Skeletal muscle satellite cell (primary cell): Measurements from ENCODE around the gene DDX47.

ENCODE experiments used
- H3K27me3 ChIP-seq: 2 replicates; pipeline ENCODE4 v1.7.0; 2013; ENCODE audit warnings: low read length; ENCODE audit not compliant: control insufficient read depth, insufficient read depth
- H3K36me3 ChIP-seq: 2 replicates; pipeline ENCODE4 v1.7.0; 2013; ENCODE audit warnings: mild to moderate bottlenecking, control low read depth, low read length; ENCODE audit not compliant: insufficient read depth
- H3K4me1 ChIP-seq: 2 replicates; pipeline ENCODE4 v1.7.0; 2013; ENCODE audit warnings: low read length; ENCODE audit not compliant: control insufficient read depth, insufficient read depth
- H3K4me2 ChIP-seq: 2 replicates; pipeline ENCODE4 v1.7.0; 2013; ENCODE audit warnings: mild to moderate bottlenecking, low read length
- H3K4me3 ChIP-seq: 2 replicates; pipeline ENCODE4 v1.7.0; 2013; ENCODE audit warnings: low read length
- H3K9ac ChIP-seq: 2 replicates; pipeline ENCODE4 v1.7.0; 2013; ENCODE audit warnings: mild to moderate bottlenecking, low read depth, low read length, moderate library complexity
- H3K9me3 ChIP-seq: replicated peaks from 2 replicates; pipeline ENCODE4 v1.7.0; 2013; ENCODE audit warnings: mild to moderate bottlenecking, control low read depth, low read length

DDX47 gene

GRCh38 chr12:12786706-12787601 lies 26.2 kb upstream of the DDX47 start:
- Histone ChIP-seq H3K4me1 (peaks cover 23% of the 10 kb centered on the region), H3K4me3 (peak overlapping the region; percentile 80), H3K4me2 (peak overlapping the region; percentile 85), H3K27me3 (no peaks in the 10 kb centered on the region), H3K9ac (peak overlapping the region; percentile 78), H3K9me3 (no peaks in the 10 kb centered on the region), H3K36me3 (no peaks in the 10 kb centered on the region)

DNA sequence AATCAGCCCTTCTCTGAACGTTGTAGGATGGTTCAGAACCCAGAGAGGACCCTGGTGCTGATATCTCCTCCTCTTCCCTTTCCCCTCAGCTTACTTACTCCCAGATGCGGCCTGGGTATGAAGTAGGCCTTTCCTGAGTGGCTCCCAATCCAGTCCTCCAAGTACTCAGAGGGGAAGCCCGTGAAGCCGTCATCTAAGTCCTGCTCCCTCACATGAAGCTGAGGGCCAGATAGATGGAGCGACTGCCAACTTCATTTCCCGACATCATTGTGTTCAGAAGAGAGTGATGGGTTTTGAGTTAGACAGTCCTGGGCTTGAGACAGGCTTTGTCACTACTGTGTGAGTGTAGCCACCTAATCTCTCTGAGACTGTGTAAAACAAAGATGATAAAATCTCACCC lies 25.0 kb upstream of the DDX47 start:
- no peaks in the 10 kb centered on the region for H3K36me3 ChIP-seq
- no peak overlapping the region for H3K4me3 ChIP-seq
- no peaks in the 10 kb centered on the region for H3K9me3 ChIP-seq
- peaks cover 23% of the 10 kb centered on the region for H3K4me1 ChIP-seq
- no peaks in the 10 kb centered on the region for H3K27me3 ChIP-seq
- peak overlapping the region; percentile 78 for H3K9ac ChIP-seq
- H3K4me2 ChIP-seq = no peak overlapping the region

DNA sequence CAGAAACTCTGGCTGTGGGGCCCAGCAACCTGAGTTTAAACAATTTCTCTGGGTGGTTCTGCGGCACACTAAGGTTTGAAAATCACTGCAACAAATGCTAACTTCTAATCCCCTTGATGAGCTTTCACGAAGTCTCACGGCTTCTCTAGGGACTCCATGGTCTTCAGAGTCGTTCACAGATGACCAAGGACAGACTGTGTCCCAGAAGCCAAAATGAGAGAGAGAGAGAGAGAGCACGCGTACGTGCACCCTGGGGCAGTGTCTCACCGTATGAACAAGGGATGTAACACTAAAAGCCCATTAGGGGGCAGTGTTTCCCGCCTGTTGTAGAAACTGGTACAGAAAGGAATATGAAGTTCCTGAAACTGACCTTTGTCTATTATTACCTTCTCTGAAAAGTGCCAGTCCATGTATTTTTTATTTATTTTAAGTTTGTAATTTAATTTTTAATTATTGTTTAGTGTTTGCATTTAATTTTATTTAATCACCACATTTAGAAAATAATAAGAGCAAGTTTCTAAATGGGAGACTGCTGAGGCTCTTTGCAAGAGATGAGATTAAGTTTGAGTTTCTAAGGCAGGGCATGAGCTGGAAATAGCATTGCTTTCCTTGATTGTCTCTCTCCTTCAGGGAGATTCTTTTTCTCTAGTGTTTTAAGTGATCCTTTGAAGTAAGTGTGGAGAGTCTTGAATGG lies 24.3 kb upstream of the DDX47 start:
- Histone ChIP-seq H3K9me3 (no peaks in the 10 kb centered on the region), H3K4me2 (no peak overlapping the region), H3K27me3 (no peaks in the 10 kb centered on the region), H3K36me3 (no peaks in the 10 kb centered on the region), H3K9ac (peak overlapping the region; percentile 78), H3K4me3 (no peak overlapping the region), H3K4me1 (peaks cover 23% of the 10 kb centered on the region)

GRCh38 chr12:12790956-12791355 lies 22.2 kb upstream of the DDX47 start:
- Histone ChIP-seq H3K36me3 (no peaks in the 10 kb centered on the region), H3K9ac (no peak overlapping the region), H3K9me3 (no peaks in the 10 kb centered on the region), H3K4me2 (no peak overlapping the region), H3K27me3 (no peaks in the 10 kb centered on the region), H3K4me1 (peaks cover 22% of the 10 kb centered on the region), H3K4me3 (no peak overlapping the region)

DNA sequence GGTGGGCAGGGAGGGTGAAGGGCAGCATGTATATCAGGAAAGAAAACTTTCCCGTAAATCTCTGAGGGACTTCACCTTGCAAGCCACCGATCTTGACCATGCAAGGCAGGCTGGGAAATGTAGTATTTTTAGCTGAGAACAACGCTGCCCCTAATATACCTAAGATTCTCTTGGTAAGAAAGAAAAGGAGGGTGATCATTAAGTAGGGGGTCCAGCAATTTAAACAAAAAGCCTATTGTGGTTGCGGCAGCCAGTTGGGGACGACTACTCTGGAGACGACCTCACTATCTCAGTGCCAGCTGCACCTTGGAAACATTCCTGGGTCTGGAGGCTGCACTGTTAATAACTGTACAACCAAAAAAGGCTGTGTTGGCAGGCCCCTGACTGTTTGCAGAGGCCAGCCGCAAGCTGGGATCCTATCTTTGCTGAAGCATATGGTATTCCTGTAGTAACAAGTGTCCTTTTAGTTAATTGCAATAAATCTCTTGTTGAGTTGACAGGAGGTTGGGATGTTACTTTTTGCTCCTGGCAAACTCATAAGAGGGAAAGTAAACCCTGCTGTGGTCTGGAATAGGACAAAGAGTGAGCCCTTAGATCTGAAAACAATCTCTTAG lies 21.3 kb upstream of the DDX47 start:
- no peaks in the 10 kb centered on the region for H3K9me3 ChIP-seq
- no peak overlapping the region for H3K9ac ChIP-seq
- H3K36me3 ChIP-seq = no peaks in the 10 kb centered on the region
- no peaks in the 10 kb centered on the region for H3K27me3 ChIP-seq
- peaks cover 13% of the 10 kb centered on the region for H3K4me1 ChIP-seq
- no peak overlapping the region for H3K4me3 ChIP-seq
- H3K4me2 ChIP-seq = peak overlapping the region; percentile 44

GRCh38 chr12:12792421-12792820 lies 20.7 kb upstream of the DDX47 start:
- Histone ChIP-seq H3K4me2 (no peak overlapping the region), H3K27me3 (no peaks in the 10 kb centered on the region), H3K4me1 (peaks cover 8% of the 10 kb centered on the region), H3K4me3 (no peak overlapping the region), H3K9ac (no peak overlapping the region), H3K9me3 (no peaks in the 10 kb centered on the region), H3K36me3 (no peaks in the 10 kb centered on the region)

DNA sequence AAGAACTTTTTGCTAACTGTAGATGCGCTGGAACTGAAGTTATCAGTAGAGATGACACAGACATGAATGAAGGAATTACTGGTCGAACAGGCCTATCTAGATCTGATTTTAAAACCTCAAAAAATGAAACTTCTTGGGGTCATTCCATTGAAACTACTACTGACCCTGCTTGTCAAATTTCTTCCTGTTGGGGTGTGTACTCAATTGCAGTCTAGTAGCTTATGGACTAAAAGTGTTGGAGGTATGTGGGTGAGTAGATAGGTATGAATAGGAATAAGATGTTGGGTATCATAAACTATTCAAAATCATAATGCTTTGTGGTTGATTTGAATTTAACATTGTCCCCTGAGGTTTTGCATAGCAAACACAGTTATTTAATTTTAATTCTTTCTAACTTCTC lies 18.5 kb upstream of the DDX47 start:
- Histone ChIP-seq H3K9me3 (no peaks in the 10 kb centered on the region), H3K4me1 (no peaks in the 10 kb centered on the region)

GRCh38 chr12:12796171-12796570 lies 17.0 kb upstream of the DDX47 start:
- no peak overlapping the region for H3K9ac ChIP-seq
- no peaks in the 10 kb centered on the region for H3K9me3 ChIP-seq
- no peak overlapping the region for H3K4me2 ChIP-seq
- H3K36me3 ChIP-seq = no peaks in the 10 kb centered on the region
- H3K27me3 ChIP-seq = no peaks in the 10 kb centered on the region
- no peaks in the 10 kb centered on the region for H3K4me1 ChIP-seq
- no peak overlapping the region for H3K4me3 ChIP-seq

More for the DNA sequence above, 18.5 kb upstream of the DDX47 start:
- Histone ChIP-seq H3K4me3 (no peak overlapping the region), H3K9ac (no peak overlapping the region), H3K36me3 (no peaks in the 10 kb centered on the region), H3K27me3 (no peaks in the 10 kb centered on the region), H3K4me2 (no peak overlapping the region)

DNA sequence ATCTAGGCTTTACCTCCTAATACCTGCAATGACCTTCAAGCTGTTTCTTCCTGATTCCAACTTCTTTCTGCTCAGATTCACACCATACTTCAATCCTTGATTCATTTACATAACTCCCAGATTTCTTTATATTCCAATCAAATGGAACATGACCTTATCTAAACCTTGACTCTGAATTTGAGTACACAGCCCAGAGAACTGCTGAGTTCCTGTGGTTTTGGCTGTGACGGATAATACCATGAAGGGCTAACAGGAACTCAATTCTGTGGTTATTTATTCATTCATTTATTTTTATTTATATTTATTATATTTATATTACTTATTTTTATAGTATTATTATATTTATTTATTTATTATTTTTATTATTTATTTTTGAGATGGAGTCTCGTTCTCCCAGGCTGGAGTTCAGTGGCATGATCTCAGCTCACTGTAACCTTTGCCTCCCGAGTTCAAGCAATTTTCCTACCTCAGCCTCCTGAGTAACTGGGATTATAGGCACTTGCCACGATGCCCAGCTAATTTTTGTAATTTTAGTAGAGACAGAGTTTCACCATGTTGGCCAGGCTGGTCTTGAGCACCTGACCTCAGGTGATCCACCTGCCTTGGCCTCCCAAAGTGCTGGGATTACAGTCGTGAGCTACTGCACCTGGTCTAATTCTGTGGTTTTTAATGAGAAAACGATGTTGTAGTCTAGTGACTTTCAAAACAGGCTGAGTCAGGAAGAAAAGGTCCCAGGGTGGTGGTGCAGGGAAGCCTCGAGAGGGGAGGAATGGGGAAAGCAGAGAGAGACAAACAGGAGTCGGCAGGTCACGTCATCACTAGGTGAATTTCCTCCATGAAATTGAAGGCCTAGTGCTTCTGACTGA lies 16.0 kb upstream of the DDX47 start:
- no peaks in the 10 kb centered on the region for H3K36me3 ChIP-seq
- no peaks in the 10 kb centered on the region for H3K9me3 ChIP-seq
- H3K4me3 ChIP-seq = no peak overlapping the region
- H3K4me2 ChIP-seq = no peak overlapping the region
- H3K27me3 ChIP-seq = no peaks in the 10 kb centered on the region
- no peaks in the 10 kb centered on the region for H3K4me1 ChIP-seq
- H3K9ac ChIP-seq = no peak overlapping the region

DNA sequence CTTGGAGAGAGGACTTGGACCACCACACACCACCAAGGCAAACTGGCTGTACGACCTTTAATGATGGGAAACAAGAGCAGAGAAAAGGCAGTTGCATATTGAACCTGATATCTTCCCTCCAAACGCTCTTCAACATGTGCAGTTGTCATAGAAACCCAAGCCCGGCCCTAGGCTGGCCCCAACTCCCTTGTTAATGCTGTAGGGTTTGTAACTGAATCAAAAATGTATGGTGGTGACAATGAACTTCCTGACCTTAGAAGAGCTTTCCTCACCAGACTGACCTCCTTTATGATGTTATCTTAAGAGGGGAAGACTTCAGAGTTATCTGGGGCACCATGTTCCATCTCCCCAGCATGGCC lies 15.4 kb upstream of the DDX47 start:
- Histone ChIP-seq H3K4me1 (no peaks in the 10 kb centered on the region), H3K4me3 (no peak overlapping the region), H3K4me2 (no peak overlapping the region), H3K9me3 (no peaks in the 10 kb centered on the region), H3K27me3 (no peaks in the 10 kb centered on the region), H3K36me3 (no peaks in the 10 kb centered on the region), H3K9ac (no peak overlapping the region)

GRCh38 chr12:12798480-12798879 lies 14.7 kb upstream of the DDX47 start:
- Histone ChIP-seq H3K9ac (no peak overlapping the region), H3K4me3 (no peak overlapping the region), H3K27me3 (no peaks in the 10 kb centered on the region), H3K4me2 (no peak overlapping the region), H3K36me3 (no peaks in the 10 kb centered on the region), H3K4me1 (peaks cover 6% of the 10 kb centered on the region), H3K9me3 (no peaks in the 10 kb centered on the region)
